Nephron progenitor cell (in vitro differentiated cells): Measurements from ENCODE around the gene LRRC55.

Experiments
- DNase-seq: peaks from one replicate; pipeline ENCODE4 v3.0.0; 2021
- H3K27ac Mint-ChIP-seq: 2 replicates; pipeline ENCODE4 v1.8.0; 2021; ENCODE audit warnings: mild to moderate bottlenecking, moderate library complexity, mixed read lengths
- H3K27me3 Mint-ChIP-seq: 2 replicates; pipeline ENCODE4 v1.8.0; 2021; ENCODE audit warnings: mild to moderate bottlenecking, low read depth, mixed read lengths; ENCODE audit not compliant: poor library complexity
- H3K36me3 Mint-ChIP-seq: 2 replicates; pipeline ENCODE4 v1.8.0; 2021; ENCODE audit warnings: low read depth, mixed read lengths
- H3K4me1 Mint-ChIP-seq: 2 replicates; pipeline ENCODE4 v1.8.0; 2021; ENCODE audit warnings: mixed read lengths
- H3K4me3 Mint-ChIP-seq: 2 replicates; pipeline ENCODE4 v1.8.0; 2021; ENCODE audit warnings: mild to moderate bottlenecking, moderate library complexity, mixed read lengths
- H3K9me3 Mint-ChIP-seq: 2 replicates; pipeline ENCODE4 v1.8.0; 2021; ENCODE audit warnings: mild to moderate bottlenecking, moderate library complexity, mixed read lengths
- CTCF ChIP-seq: fragments of 200-600 bp; sonication (generic); IDR thresholded peaks from 2 replicates; pipeline ENCODE4 v1.5.0; 2021; ENCODE audit warnings: antibody characterized with exemption

LRRC55 gene

GRCh38 chr11:57219021-57219627, 37.4 kb downstream of the LRRC55 start:
- no peak for DNase-seq
- no peaks in the 10 kb centered on the region for H3K27me3 Mint-ChIP-seq
- no peak for TF ChIP-seq CTCF
- peaks cover 27% of the 10 kb centered on the region for H3K4me1 Mint-ChIP-seq
- peak overlapping the region; percentile 44 for H3K27ac Mint-ChIP-seq
- H3K36me3 Mint-ChIP-seq, result no peaks in the 10 kb centered on the region
- no peak overlapping the region for H3K4me3 Mint-ChIP-seq
- H3K9me3 Mint-ChIP-seq, result no peaks in the 10 kb centered on the region

GRCh38 chr11:57222239-57222638, 40.5 kb downstream of the LRRC55 start:
- H3K27me3 Mint-ChIP-seq, result no peaks in the 10 kb centered on the region
- no peak overlapping the region for H3K27ac Mint-ChIP-seq
- H3K9me3 Mint-ChIP-seq, result peaks cover 3% of the 10 kb centered on the region
- H3K36me3 Mint-ChIP-seq, result no peaks in the 10 kb centered on the region
- H3K4me3 Mint-ChIP-seq, result no peak overlapping the region
- DNase-seq, result no peak
- peaks cover 16% of the 10 kb centered on the region for H3K4me1 Mint-ChIP-seq
- TF ChIP-seq CTCF, result no peak

- Mint-ChIP-seq H3K4me1 (peaks cover 11% of the 10 kb centered on the region), H3K27ac (no peak overlapping the region), H3K36me3 (no peaks in the 10 kb centered on the region), H3K9me3 (peaks cover 3% of the 10 kb centered on the region), H3K4me3 (no peak overlapping the region), H3K27me3 (no peaks in the 10 kb centered on the region)
- TF ChIP-seq CTCF, result no peak
- no peak for DNase-seq
These were observed 41.8 kb downstream of the LRRC55 start for GRCh38 chr11:57223601-57224000.

GRCh38 chr11:57224128-57224527, 42.4 kb downstream of the LRRC55 start:
- H3K36me3 Mint-ChIP-seq, result no peaks in the 10 kb centered on the region
- H3K27ac Mint-ChIP-seq, result no peak overlapping the region
- H3K4me3 Mint-ChIP-seq, result no peak overlapping the region
- H3K4me1 Mint-ChIP-seq, result peaks cover 6% of the 10 kb centered on the region
- no peaks in the 10 kb centered on the region for H3K27me3 Mint-ChIP-seq
- peaks cover 3% of the 10 kb centered on the region for H3K9me3 Mint-ChIP-seq
- no peak for TF ChIP-seq CTCF
- no peak for DNase-seq

GRCh38 chr11:57224537-57224936, 42.8 kb downstream of the LRRC55 start:
- Mint-ChIP-seq H3K4me1 (peaks cover 2% of the 10 kb centered on the region), H3K9me3 (peaks cover 3% of the 10 kb centered on the region), H3K4me3 (no peak overlapping the region), H3K36me3 (no peaks in the 10 kb centered on the region), H3K27ac (no peak overlapping the region), H3K27me3 (no peaks in the 10 kb centered on the region)
- no peak for DNase-seq
- no peak for TF ChIP-seq CTCF

- no peak overlapping the region for H3K4me3 Mint-ChIP-seq
- H3K27ac Mint-ChIP-seq, result no peak overlapping the region
- no peak for DNase-seq
- no peaks in the 10 kb centered on the region for H3K27me3 Mint-ChIP-seq
- no peaks in the 10 kb centered on the region for H3K36me3 Mint-ChIP-seq
- H3K4me1 Mint-ChIP-seq, result peaks cover 37% of the 10 kb centered on the region
- peaks cover 3% of the 10 kb centered on the region for H3K9me3 Mint-ChIP-seq
- TF ChIP-seq CTCF, result no peak
These were observed 46.8 kb downstream of the LRRC55 start for GRCh38 chr11:57228600-57228999.
